SH-SY5Y (cell line): ENCODE measurements around the gene PEF1.

Experiments
- GATA2 ChIP-seq: IDR thresholded peaks from 2 replicates; pipeline ENCODE4 v1.6.1; 2011; ENCODE audit warnings: mild to moderate bottlenecking, low read depth, low read length
- GATA3 ChIP-seq: IDR thresholded peaks from 2 replicates; pipeline ENCODE4 v1.6.1; 2011; ENCODE audit warnings: low read depth, mild to moderate bottlenecking, low read length, moderate library complexity

Gene PEF1, protein sequence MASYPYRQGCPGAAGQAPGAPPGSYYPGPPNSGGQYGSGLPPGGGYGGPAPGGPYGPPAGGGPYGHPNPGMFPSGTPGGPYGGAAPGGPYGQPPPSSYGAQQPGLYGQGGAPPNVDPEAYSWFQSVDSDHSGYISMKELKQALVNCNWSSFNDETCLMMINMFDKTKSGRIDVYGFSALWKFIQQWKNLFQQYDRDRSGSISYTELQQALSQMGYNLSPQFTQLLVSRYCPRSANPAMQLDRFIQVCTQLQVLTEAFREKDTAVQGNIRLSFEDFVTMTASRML

DNA sequence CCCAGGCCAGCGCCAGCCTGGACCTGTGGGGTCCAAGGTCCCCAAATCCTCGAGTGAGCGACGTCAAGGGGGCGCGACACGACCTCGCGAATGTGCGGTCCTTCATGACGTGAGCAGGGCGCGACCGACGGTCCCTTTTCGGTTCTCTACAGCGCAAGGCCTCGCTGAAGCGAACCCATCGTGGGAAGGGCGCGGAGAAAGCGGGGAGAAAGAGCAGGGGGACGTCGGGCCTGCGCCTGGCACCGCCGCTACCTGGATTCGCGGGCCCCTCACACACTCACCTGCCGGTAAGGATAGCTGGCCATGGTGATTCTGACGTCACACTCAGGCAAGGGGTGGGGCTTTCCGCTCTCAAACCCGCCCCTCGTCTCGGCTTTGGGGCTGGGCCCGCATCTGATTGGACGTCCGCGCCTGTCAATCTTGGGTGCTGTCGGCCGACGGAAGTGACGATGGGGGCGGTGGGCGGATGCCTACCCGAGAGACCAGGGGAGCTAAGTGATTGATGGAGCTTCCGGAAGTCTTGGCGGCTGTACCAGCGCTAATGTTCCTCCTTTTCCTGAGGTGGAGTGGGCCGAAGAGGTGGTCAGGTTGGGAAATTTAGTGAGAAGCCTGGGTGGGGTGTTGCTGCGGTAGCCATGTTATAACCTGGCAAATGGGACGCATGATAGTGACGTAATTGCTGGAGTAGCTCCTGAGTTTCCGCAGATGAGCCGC is at the start of gene PEF1:
TSS of gene PEF1 (minus strand) at position 317 of the 714 bp plus-strand sequence. CDS start at position 305, 12 bp downstream.
- no peak for TF ChIP-seq GATA3
- TF ChIP-seq GATA2: no peak

GRCh38 chr1:31693231-31693630 is 48.6 kb upstream of the PEF1 start:
- no peak for TF ChIP-seq GATA3
- TF ChIP-seq GATA2: no peak

GRCh38 chr1:31691951-31692350 is 47.3 kb upstream of the PEF1 start:
- no peak for TF ChIP-seq GATA2
- TF ChIP-seq GATA3: no peak

DNA sequence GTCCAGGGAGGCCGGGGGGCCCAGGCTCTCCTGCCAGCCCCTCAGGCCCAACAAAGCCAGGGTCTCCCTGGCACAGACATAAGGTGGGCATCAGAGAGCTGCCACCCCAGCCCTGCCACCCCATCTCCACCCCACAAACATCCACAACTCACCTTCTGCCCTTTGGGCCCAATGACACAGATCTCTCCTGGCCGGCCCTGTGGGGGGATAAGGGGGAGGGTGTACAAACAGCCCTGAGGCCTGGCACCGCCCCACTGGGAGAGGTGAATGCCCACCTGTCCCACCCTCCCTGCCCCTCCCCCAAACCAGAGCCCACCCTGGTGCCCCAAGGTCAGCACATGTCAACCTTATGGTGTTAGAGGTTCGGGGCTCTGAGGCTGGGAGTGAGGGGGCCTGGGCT is 46.8 kb upstream of the PEF1 start:
- no peak for TF ChIP-seq GATA2
- no peak for TF ChIP-seq GATA3

- TF ChIP-seq GATA3 (no peak), GATA2 (no peak)
These were observed 46.2 kb upstream of the PEF1 start for GRCh38 chr1:31690921-31691320.

DNA sequence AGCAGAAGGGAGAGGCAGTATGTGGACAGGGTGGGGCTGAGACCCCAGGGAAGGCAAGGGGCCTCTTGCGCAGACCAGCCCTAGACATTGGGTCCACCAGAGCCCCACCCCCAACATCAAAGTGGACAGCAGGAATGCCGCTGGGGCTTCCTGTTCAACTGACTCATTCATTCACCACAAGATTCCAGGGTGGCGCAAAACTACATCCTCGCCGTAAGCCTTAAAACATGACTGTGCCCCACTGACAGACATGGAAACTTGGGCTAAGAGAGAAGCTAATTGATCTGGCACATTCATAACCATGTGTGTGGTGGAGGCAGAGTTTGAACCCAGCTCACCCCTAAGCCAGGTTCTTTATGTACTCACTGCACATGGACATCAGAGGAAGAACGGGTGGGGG is 45.2 kb upstream of the PEF1 start:
- TF ChIP-seq GATA3: no peak
- TF ChIP-seq GATA2: no peak

DNA sequence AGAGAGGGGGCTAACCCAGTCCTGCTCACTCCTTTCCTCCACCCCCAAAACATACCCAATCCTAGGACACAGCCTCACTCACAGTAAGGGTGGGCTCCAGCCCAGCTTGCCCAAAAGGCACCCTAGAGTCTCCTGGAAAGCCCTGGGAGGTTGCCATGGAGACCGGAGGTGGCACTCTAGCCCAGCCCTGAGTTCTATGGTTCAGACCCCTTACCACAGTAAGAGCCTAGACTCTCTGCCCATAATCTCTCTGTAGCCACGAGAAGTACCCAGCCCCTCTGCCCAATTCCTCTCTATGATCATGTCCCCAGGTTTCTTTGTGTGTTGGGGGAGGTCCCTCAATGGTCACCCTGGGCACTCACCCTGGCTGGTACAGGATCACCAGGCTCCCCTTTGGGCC is 44.7 kb upstream of the PEF1 start:
- TF ChIP-seq GATA3 (no peak), GATA2 (no peak)

DNA sequence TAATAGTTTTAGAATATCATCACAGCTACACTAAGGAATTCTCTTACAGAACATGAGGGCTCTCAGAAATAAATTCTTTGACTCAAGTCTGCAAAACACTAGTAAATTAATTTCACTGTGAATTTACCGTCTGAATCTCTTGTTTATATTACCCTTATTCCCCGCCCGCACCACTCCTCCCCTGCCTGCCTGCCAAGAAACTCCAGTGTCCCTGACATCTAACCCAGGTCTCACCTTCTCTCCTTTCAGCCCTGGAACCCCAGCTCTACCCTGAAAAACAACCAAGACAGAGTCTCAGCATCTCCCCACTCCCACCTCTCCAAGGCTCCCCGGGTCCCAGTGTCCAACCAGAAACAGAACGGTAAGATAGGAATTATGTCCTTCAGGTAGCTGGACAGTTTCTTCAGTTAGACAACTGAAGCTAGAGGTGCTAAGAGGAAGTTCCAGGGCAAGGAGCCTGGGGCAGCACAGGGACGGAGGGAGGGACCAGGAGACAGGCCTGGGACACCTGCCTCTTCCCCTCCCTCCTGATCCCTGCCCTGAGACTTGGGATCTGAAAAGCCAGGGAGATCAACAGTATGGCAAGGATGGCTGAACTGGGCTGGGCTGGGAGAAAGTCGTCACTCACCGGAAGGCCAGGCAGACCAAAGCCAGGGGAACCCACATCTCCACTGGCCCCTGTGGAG is 43.7 kb upstream of the PEF1 start:
- TF ChIP-seq GATA2: no peak
- TF ChIP-seq GATA3: no peak

- no peak for TF ChIP-seq GATA3
- TF ChIP-seq GATA2: no peak
These were observed 42.9 kb upstream of the PEF1 start for GRCh38 chr1:31687601-31688000.

DNA sequence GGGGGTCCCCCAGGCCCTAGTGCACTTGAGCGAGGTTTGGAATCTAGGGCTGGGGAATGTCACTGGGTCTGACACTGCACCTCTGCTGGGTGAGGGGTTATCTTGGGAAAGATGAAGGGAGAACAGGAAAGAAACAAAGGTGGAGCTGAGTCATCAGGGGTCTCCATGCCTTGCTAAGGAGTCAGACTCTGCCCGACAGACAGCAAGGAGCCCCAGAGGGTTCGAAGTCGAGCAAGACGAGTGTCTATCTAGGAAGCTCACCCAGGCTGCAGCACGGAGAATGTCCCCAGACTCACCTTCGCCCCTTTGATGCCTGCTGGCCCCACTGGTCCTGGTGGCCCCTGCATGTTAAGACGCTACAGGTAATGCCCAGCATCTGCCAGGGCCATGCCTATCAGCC is 41.1 kb upstream of the PEF1 start:
- TF ChIP-seq GATA2: no peak
- no peak for TF ChIP-seq GATA3

- TF ChIP-seq GATA2: no peak
- no peak for TF ChIP-seq GATA3
These were observed 39.3 kb upstream of the PEF1 start for GRCh38 chr1:31683997-31684396.

GRCh38 chr1:31681415-31681814 is 36.7 kb upstream of the PEF1 start:
- no peak for TF ChIP-seq GATA2
- no peak for TF ChIP-seq GATA3

DNA sequence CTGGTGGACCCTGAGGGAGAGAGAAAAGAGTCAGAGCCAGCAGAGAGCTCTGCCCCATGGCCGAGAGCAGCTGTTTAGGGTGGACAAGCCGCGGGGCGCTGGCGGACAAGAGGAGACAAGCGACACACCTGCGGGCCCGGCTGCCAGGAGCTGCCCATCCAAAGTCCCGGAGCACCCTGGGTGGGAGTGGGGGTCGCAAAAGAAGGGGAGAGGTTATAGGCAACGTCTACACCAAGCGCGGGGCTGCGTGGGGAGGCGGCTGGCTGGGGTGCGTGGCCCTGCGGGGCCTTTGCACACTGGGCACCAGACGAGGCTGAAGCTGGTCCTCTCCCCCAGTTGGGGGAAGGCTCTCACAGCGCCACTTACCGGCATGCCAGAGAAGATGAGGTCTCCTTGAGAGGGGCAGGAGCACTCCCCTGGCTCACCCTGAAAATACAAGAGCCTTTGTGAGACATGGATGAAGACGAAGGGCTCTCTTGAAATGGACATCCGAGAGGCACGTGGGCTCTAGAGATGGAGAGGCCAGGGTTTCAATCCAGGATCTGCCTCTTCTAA is 35.1 kb upstream of the PEF1 start:
- TF ChIP-seq GATA3 (no peak), GATA2 (no peak)

- TF ChIP-seq GATA2 (no peak), GATA3 (no peak)
These were observed 34.4 kb upstream of the PEF1 start for GRCh38 chr1:31679091-31679490.

- no peak for TF ChIP-seq GATA2
- TF ChIP-seq GATA3: no peak
These were observed 34.0 kb upstream of the PEF1 start for GRCh38 chr1:31678681-31679080.
